Activated CD4-positive, alpha-beta T cell treated with anti-CD3 and anti-CD28 coated beads, Interleukin-2, amount 50 U/mL, for 16 hours (primary cell): Measurements from ENCODE around the gene RPS5.
"Not testable (repeated sequence)": the region's sequence is repeated elsewhere in the genome, so short reads cannot be mapped to it uniquely, and the experiment has no call there.

ENCODE experiments used
- DNase-seq: peaks from one replicate; pipeline ENCODE4 v3.0.0-alpha.2; 2020

RPS5 gene

GRCh38 chr19:58356766-58357480, 30.1 kb upstream of the RPS5 start:
- DNase-seq: no peak

GRCh38 chr19:58357481-58358145, 29.5 kb upstream of the RPS5 start:
- no peak for DNase-seq

- peak; percentile 54 for DNase-seq
Observed at GRCh38 chr19:58361900-58362271, 25.2 kb upstream of the RPS5 start.

GRCh38 chr19:58362272-58362994, 24.6 kb upstream of the RPS5 start, which contains the start of gene ZNF497:
TSS of gene ZNF497 (minus strand) at chr19:58362751. CDS start at chr19:58357635, 5,116 bp downstream.
- peak; percentile 98 for DNase-seq

GRCh38 chr19:58364146-58364545, 22.9 kb upstream of the RPS5 start:
- no peak for DNase-seq

DNA sequence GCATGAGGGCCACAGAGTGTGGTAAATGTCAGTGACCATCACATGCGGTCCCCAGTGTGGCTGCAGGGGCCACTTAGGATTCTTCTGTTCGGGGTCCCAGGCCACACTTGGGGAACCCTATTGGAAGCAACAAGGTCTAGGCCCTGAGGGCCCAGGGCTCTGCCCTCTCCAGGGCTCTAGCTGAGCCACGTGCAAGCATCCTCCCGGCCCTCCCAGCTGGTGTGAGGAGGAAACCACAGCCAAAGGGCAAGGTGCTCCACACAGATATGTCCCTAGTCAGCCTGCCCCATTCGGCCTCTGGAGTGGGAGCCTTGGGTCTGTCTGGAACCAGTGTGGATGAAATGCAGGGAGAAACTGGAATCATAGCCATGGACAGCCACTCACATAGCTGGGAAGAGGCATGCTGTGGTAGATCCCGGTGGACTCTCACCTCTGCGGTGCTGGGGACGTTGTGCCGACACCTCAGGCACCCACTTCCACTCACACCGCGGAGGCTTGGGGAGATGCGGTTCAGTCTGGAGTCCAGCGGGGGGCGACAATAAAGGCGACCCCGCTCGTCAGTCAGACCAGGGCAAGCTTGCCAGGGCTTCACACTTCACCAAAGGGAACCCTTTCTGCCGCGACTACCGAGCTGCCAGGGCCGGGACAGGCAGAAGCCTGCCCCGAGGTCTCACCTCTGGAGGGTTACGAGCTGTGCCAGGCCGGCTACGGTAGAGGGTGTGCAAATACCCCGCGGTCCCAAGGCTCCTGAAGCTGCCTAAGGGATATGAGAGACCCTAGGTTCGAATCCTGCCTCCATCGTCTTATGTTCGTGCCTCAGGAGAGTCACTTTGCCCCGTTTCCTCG, 20.3 kb upstream of the RPS5 start:
- DNase-seq: no peak

DNA sequence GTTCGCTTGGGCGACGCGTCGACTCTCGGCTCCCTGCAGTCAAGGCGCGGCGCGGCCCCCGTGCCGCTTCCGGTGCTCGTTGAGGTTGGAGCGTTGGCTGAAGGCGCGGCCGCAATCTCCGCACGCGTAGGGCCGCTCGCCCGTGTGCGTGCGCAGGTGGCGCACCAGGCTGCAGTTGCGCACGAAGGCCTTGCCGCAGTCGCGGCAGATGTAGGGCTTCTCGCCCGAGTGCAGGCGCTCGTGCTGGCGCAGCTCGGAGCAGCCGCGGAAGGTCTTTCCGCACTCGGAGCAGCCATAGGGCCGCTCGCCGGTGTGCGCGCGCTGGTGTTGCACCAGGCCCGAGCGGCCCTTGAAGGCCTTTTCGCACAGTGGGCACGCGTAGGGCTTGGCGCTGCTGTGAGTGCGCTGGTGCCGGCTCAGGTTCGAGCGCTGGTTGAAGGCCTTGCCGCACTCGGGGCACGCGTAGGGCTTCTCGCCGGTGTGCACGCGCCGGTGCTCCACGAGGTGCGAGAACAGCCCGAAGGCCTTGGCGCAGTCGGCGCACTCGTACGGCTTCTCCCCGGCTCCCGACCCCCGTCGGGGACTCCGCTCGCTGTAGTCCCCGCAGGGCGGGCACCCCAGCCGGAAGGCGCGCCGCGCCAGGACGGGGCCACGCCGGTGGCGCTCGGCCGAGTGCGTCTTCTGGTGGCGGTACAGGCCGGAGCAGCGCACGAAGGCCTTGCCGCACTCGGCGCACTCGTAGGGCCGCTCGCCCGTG, 19.2 kb upstream of the RPS5 start:
- DNase-seq: no peak

DNA sequence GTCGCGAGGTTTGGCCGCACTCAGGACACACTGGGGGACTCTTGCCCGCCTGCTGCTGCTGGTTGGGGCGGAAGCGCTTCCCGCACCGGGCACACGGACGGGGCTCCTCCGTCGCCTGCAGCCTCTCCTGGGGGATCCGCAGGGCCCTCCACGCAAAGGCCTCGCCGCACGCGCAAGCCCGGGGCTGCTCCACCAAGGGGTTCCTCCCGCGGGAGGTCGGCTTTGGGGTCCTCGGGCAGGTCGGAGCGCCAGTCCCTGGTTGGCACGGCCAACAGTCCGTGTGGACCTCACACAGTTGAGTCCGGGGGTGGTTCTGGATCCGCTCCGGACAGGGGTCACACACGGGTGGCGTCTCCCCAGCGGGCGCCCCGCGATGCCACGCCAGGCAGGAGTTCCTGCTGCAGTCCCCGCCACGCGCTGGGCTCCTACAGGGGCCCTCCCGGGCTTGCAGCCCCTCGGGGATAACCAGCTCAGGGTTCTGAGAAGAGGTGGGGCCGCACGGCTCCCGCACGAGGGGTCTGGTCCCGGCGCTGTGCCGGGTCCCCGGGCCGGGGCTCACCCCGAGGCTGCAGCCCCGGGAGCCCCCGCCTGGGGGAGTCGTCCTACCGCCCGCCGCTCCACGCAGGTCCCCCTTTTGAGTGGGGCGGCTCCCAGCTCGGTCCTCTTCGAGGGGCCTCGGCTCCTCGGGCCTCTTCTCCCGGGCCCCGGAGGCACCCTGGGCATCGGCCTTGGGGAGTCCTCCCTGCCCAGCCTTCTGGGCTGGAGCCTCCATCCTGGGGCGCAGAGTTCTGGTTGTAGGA, 18.3 kb upstream of the RPS5 start:
- no peak for DNase-seq

DNA sequence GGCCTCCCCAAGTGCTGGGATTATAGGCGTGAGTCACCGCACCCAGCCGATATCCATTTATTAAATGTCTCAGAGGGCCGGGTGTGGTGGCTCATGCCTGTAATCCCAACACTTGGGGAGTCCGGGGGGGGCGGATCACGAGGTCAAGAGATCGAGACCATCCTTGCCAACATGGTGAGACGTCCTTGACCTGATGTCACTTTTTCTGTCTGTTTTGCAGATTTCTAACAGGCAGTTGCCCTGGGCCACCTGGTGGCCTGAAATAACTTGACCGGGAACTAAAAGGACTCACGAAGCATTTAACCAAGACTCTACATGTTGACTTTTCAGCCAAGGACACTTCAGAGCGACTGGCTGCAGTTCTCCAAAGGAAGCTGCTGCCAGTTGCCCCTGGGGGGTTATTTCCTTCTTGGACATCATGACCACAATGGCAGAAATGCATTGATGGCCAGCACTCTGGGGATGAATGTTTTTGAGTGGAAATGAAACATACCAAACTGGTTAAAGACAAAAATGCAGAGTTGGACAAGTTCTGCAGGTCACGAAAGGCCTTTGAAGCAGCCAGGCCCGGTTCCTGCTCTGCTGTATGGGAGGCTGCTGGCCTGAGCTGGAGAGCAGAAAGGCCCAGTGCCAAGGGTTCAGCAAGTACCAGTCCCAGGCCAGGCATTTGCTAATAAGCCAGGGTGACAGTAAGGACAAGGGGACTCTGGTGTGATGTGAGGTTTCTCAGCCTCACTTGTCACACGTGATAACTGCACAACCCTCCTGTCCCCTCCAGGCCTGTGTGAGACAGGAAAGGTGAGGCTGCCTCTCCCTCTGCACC, 14.5 kb upstream of the RPS5 start:
- DNase-seq: no peak

- DNase-seq: no peak
Observed at GRCh38 chr19:58374200-58374599, 12.9 kb upstream of the RPS5 start.

DNA sequence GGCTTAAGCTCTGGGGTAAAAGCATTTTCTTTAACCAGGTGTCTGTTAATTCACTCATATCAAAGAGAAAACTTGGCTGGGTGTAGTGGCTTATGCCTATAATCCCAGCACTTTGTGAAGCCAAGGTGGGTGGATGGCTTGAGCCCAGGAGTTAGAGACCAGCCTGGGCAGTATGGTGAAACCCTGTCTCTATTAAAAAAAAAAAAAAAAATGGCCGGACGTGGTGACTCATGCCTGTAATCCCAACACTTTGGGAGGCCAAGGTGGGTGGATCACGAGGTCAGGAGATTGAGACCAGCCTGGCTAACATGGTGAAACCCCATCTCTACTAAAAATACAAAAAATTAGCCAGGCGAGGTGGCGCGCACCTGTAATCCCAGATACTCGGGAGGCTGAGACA, 10.3 kb upstream of the RPS5 start:
- DNase-seq: not testable (repeated sequence)

DNA sequence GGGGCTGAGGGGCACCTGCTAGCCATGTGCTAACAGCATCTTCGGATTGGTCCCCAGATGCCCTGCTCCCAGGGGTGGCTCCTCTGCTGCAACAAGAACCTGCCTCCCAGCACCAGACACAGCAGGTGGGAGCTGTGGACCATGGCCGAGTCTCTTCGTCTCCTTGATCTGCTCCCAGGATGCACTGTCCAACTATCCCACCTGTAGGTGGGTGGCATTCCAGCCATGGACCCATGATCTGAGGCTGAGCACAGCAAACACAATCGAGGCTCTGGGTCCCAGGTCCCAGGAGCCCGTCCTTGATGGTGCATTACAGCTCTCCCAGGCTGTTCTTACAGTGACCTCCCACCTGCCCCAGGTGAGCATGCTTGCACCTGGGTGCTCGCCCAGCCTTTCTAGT, 7.8 kb upstream of the RPS5 start:
- no peak for DNase-seq

GRCh38 chr19:58380037-58380661, 6.9 kb upstream of the RPS5 start:
- no peak for DNase-seq

- DNase-seq: peak; percentile 100
Observed at GRCh38 chr19:58380662-58381459, 6.2 kb upstream of the RPS5 start, which contains the start of gene ZNF837. TSS of gene ZNF837 (minus strand) at chr19:58381030. CDS start at chr19:58369332, 11,698 bp downstream.

DNA sequence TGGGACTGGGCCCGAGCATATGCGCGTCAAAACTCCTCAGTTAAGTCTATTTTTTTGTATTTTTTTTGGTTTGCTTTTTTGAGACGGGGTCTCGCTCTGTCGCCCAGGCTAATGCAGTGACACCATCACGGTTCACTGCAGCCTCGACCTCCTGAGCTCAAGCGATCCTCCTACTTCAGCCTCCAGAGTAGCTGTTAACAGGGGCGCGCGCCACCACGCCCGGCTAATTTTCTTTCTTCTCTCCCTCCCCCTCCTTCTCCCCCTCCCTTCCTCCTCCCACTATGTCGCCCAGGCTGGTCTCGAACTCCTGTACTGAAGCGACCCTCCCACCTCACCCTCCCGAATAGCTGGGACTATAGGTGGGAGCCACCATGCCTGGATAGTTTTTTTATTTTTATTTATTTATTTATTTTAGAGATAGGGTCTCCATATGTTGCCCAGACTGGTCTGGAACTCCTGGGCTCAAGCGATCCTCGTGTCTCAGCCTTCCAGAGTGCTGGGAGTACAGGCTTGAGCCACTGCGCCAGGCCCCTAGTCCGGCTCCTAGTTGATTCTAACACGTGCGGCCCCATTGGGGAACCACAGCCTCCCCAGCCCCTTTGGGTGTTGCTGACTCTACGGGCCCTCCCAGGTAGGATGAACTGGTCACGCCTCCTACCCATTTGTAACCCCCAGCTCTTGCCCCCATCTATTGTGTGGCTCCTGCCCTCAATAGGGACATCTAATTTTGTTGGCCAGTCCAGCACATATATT, 5.4 kb upstream of the RPS5 start:
- no peak for DNase-seq

DNA sequence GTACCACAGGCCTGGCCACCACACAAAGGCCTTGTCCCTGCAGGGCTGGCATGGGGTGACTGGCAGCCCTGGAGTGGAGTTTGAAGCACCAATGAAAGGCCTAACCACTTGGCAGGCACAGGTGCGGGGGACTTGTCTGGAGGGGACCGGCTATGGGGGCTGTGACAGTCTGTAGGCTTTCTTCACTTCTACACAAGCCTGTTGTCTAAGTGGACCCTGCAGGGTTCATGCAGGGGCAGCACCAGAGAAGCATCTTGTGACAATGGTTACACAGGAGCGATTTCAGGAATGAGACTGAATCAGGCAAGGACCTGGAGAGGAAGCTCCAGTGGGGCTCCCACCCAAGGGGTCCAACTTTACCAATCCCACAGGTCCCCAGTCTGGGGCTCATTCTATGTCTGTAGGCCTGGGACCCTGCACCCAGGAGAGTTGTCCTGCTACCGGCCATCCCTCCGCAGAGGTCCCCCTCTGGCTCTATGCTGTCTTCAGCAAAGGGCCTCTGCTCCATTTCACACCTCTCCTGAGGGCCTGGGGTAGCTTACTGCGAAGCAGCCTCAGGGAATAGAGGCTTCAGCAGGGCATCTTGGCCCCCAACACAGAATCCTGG, 4.0 kb upstream of the RPS5 start:
- DNase-seq: no peak

GRCh38 chr19:58385313-58385890, 1.7 kb upstream of the RPS5 start:
- DNase-seq: no peak
